GM19455 (cell line): Measurements from ENCODE around the gene NKD1.
"Not testable (repeated sequence)": the region's sequence is repeated elsewhere in the genome, so short reads cannot be mapped to it uniquely, and the experiment has no call there.

ENCODE experiments used
- ATAC-seq: cut with Tn5 transposase; IDR thresholded peaks from one replicate; pipeline ENCODE4 v1.9.1; 2021; ENCODE audit not compliant: unreplicated experiment

Gene NKD1

GRCh38 chr16:50574745-50575136, 26.5 kb downstream of the NKD1 start:
- no peak for ATAC-seq

GRCh38 chr16:50575743-50576142, 27.5 kb downstream of the NKD1 start:
- ATAC-seq: no peak

GRCh38 chr16:50576403-50577113, 28.4 kb downstream of the NKD1 start:
- ATAC-seq: no peak

- ATAC-seq: no peak
These were observed 29.9 kb downstream of the NKD1 start for GRCh38 chr16:50578137-50578536.

GRCh38 chr16:50579373-50579772, 31.2 kb downstream of the NKD1 start:
- ATAC-seq: not testable (repeated sequence)

- ATAC-seq: no peak
These were observed 32.1 kb downstream of the NKD1 start for GRCh38 chr16:50580180-50580798.

GRCh38 chr16:50581845-50582244, 33.6 kb downstream of the NKD1 start:
- ATAC-seq: no peak

GRCh38 chr16:50583211-50583610, 35.0 kb downstream of the NKD1 start:
- ATAC-seq: no peak

GRCh38 chr16:50584033-50584722, 36.0 kb downstream of the NKD1 start:
- no peak for ATAC-seq

- no peak for ATAC-seq
These were observed 37.2 kb downstream of the NKD1 start for GRCh38 chr16:50585331-50585776.

- ATAC-seq: no peak
These were observed 39.3 kb downstream of the NKD1 start for GRCh38 chr16:50587543-50587942.

- no peak for ATAC-seq
These were observed 40.1 kb downstream of the NKD1 start for GRCh38 chr16:50588276-50588675.

- ATAC-seq: no peak
These were observed 43.0 kb downstream of the NKD1 start for GRCh38 chr16:50591209-50591608.

- no peak for ATAC-seq
These were observed 43.9 kb downstream of the NKD1 start for GRCh38 chr16:50591800-50592771.

GRCh38 chr16:50592996-50593395, 44.8 kb downstream of the NKD1 start:
- no peak for ATAC-seq

- no peak for ATAC-seq
These were observed 45.4 kb downstream of the NKD1 start for GRCh38 chr16:50593410-50594150.

- ATAC-seq: no peak
These were observed 46.4 kb downstream of the NKD1 start for GRCh38 chr16:50594308-50595260.

- no peak for ATAC-seq
These were observed 47.7 kb downstream of the NKD1 start for GRCh38 chr16:50595859-50596258.

- no peak for ATAC-seq
These were observed 48.7 kb downstream of the NKD1 start for GRCh38 chr16:50596762-50597450.
